MM.1S (cell line): ENCODE results near the gene ITGA6.

Experiments
- DNase-seq: peaks from one replicate; pipeline ENCODE4 v3.0.0-alpha.2; 2015
- H2AFZ ChIP-seq: fragments of 300-600 bp; sonication (generic); 2 replicates; pipeline ENCODE4 v1.6.0; 2016; ENCODE audit warnings: antibody characterized with exemption, low read length
- H3F3A ChIP-seq: fragments of 300-600 bp; sonication (generic); 2 replicates; pipeline ENCODE4 v1.6.1; 2016; ENCODE audit warnings: mild to moderate bottlenecking, antibody characterized with exemption, low read length, moderate library complexity, mixed read lengths; ENCODE audit not compliant: insufficient read depth
- H3K27ac ChIP-seq: fragments of 300-600 bp; sonication (generic); 2 replicates; pipeline ENCODE4 v1.5.1; 2016; ENCODE audit warnings: mild to moderate bottlenecking, low read length
- H3K27me3 ChIP-seq: fragments of 300-600 bp; sonication (generic); replicated peaks from 2 replicates; pipeline ENCODE4 v1.6.0; 2016; ENCODE audit warnings: low read length; ENCODE audit not compliant: insufficient read depth
- H3K36me3 ChIP-seq: fragments of 300-600 bp; sonication (generic); replicated peaks from 2 replicates; pipeline ENCODE4 v1.6.1; 2016; ENCODE audit warnings: mild to moderate bottlenecking, low read length, mixed read lengths; ENCODE audit not compliant: insufficient read depth
- H3K4me1 ChIP-seq: fragments of 300-600 bp; sonication (generic); 2 replicates; pipeline ENCODE4 v1.6.1; 2016; ENCODE audit warnings: low read length, mixed read lengths
- H3K4me2 ChIP-seq: fragments of 300-600 bp; sonication (generic); 2 replicates; pipeline ENCODE4 v1.6.0; 2016; ENCODE audit warnings: low read depth, low read length
- H3K4me3 ChIP-seq: fragments of 300-600 bp; sonication (generic); 2 replicates; pipeline ENCODE4 v1.5.1; 2016; ENCODE audit warnings: low read length, mixed read lengths
- H3K79me2 ChIP-seq: fragments of 300-600 bp; sonication (generic); 2 replicates; pipeline ENCODE4 v1.6.1; 2016; ENCODE audit warnings: mixed run types, low read length, mixed read lengths
- H3K9ac ChIP-seq: fragments of 300-600 bp; sonication (generic); 2 replicates; pipeline ENCODE4 v1.6.1; 2016; ENCODE audit warnings: low read length, mixed read lengths
- H3K9me2 ChIP-seq: fragments of 300-600 bp; sonication (generic); replicated peaks from 2 replicates; pipeline ENCODE4 v1.6.1; 2016; ENCODE audit warnings: mild to moderate bottlenecking, low read length, mixed read lengths; ENCODE audit not compliant: insufficient read depth
- H3K9me3 ChIP-seq: fragments of 300-600 bp; sonication (generic); replicated peaks from 2 replicates; pipeline ENCODE4 v1.6.1; 2016; ENCODE audit warnings: mild to moderate bottlenecking, low read length, mixed read lengths; ENCODE audit not compliant: insufficient read depth
- H4K20me1 ChIP-seq: fragments of 300-600 bp; sonication (generic); 2 replicates; pipeline ENCODE4 v1.6.1; 2016; ENCODE audit warnings: mild to moderate bottlenecking, low read length, moderate library complexity, mixed read lengths; ENCODE audit not compliant: insufficient read depth
- CTCF ChIP-seq: fragments of 300-600 bp; sonication (generic); IDR thresholded peaks from 2 replicates; pipeline ENCODE4 v1.5.1; 2016; ENCODE audit warnings: antibody characterized with exemption, low read length, mixed read lengths
- EZH2 ChIP-seq: fragments of 300-600 bp; sonication (generic); optimal IDR thresholded peaks from 2 replicates; pipeline ENCODE3; 2017; ENCODE audit warnings: low read depth, mild to moderate bottlenecking, antibody characterized with exemption, low read length, mixed read lengths
- EZH2phosphoT487 ChIP-seq: fragments of 300-600 bp; sonication (generic); IDR thresholded peaks from 2 replicates; pipeline ENCODE4 v1.6.1; 2018; ENCODE audit warnings: antibody characterized with exemption, low read length

ITGA6 gene

GRCh38 chr2:172420216-172420615, 7.2 kb upstream of the ITGA6 start:
- no peak overlapping the region for H2AFZ ChIP-seq
- no peaks in the 10 kb centered on the region for H3K9me3 ChIP-seq
- no peaks in the 10 kb centered on the region for H3K36me3 ChIP-seq
- no peak for DNase-seq
- no peaks in the 10 kb centered on the region for H3K4me1 ChIP-seq
- H3K27me3 ChIP-seq: no peaks in the 10 kb centered on the region
- no peak for TF ChIP-seq CTCF
- TF ChIP-seq EZH2: no peak
- no peak for TF ChIP-seq EZH2phosphoT487
- no peak overlapping the region for H3K27ac ChIP-seq
- H4K20me1 ChIP-seq: no peaks in the 10 kb centered on the region
- no peaks in the 10 kb centered on the region for H3F3A ChIP-seq
- H3K4me3 ChIP-seq: no peak overlapping the region
- H3K9ac ChIP-seq: no peak overlapping the region
- no peaks in the 10 kb centered on the region for H3K79me2 ChIP-seq
- H3K9me2 ChIP-seq: no peaks in the 10 kb centered on the region
- H3K4me2 ChIP-seq: no peak overlapping the region

GRCh38 chr2:172423160-172423559, 4.2 kb upstream of the ITGA6 start:
- Histone ChIP-seq H3K4me3 (no peak overlapping the region), H3K79me2 (no peaks in the 10 kb centered on the region), H4K20me1 (no peaks in the 10 kb centered on the region), H3K4me2 (no peak overlapping the region), H3K27ac (no peak overlapping the region), H3K9me2 (no peaks in the 10 kb centered on the region), H3K4me1 (peaks cover 6% of the 10 kb centered on the region; the same call in 1 of the 2 replicates), H2AFZ (no peak overlapping the region), H3F3A (peaks cover 7% of the 10 kb centered on the region; the same call in 1 of the 2 replicates), H3K36me3 (no peaks in the 10 kb centered on the region), H3K9me3 (no peaks in the 10 kb centered on the region), H3K27me3 (no peaks in the 10 kb centered on the region), H3K9ac (no peak overlapping the region)
- DNase-seq: no peak
- TF ChIP-seq EZH2phosphoT487: no peak
- TF ChIP-seq CTCF: no peak

GRCh38 chr2:172425336-172425735, 2.0 kb upstream of the ITGA6 start:
- no peaks in the 10 kb centered on the region for H3K9me3 ChIP-seq
- H3K9ac ChIP-seq: no peak overlapping the region
- H3K27me3 ChIP-seq: 0 out of 2 replicates have a peak, but pooled peaks cover 4% of the 10 kb centered on the region
- TF ChIP-seq CTCF (no peak), EZH2 (no peak), EZH2phosphoT487 (no peak)
- H3K79me2 ChIP-seq: no peaks in the 10 kb centered on the region
- H3K36me3 ChIP-seq: no peaks in the 10 kb centered on the region
- no peak overlapping the region for H2AFZ ChIP-seq
- H3K4me3 ChIP-seq: no peak overlapping the region
- H4K20me1 ChIP-seq: no peaks in the 10 kb centered on the region
- H3K4me1 ChIP-seq: peaks cover 6% of the 10 kb centered on the region; the same call in 1 of the 2 replicates
- H3K9me2 ChIP-seq: no peaks in the 10 kb centered on the region
- peaks cover 7% of the 10 kb centered on the region; the same call in 1 of the 2 replicates for H3F3A ChIP-seq
- H3K4me2 ChIP-seq: no peak overlapping the region
- DNase-seq: no peak
- no peak overlapping the region for H3K27ac ChIP-seq
